Measurements from ENCODE around the gene AACS. TPM values are rescaled to one million over a fixed set of nuclear protein-coding genes. Genes with fewer than 3 reads are reported as not detected.

AACS gene
- total and polyA plus RNA-seq, 4 donors, result 6.6 to 27.4 (median 12.1) TPM

GRCh38 chr12:125091401-125091800, 26.2 kb downstream of the AACS start:
- no peak overlapping the region for H3K27ac ChIP-seq (ENCODE audit: low read depth in 1 of 2, low read length in 2 of 2)
- intact Hi-C loops (cut with DNase I), result no loop called here
- no peaks in the 10 kb centered on the region for H3K4me1 ChIP-seq (ENCODE audit: control insufficient read depth in 1 of 2, insufficient read depth in 2 of 2, low read length in 2 of 2)
- DNase-seq (no peak), ATAC-seq (ENCODE audit: low FRiP score) (no peak)
- H3K27me3 ChIP-seq (ENCODE audit: control insufficient read depth in 1 of 2, insufficient read depth in 2 of 2, low read length in 1 of 2), result no peaks in the 10 kb centered on the region
- 90 to 95% methylated on average over 18 of the region's 18 CpGs for WGBS, 2 donors
- H3K36me3 ChIP-seq (ENCODE audit: control insufficient read depth in 1 of 2, insufficient read depth in 2 of 2, low read length in 1 of 2), result peaks cover 0 to 3% of the 10 kb centered on the region in 2 donors
- H3K4me3 ChIP-seq (ENCODE audit: low read length in 2 of 2), result no peak overlapping the region
- H3K9me3 ChIP-seq (ENCODE audit: control insufficient read depth, low read length), result no peaks in the 10 kb centered on the region

GRCh38 chr12:125092108-125092871, 27.1 kb downstream of the AACS start:
- WGBS, 2 donors, result 84 to 91% methylated on average over 17 of the region's 17 CpGs
- Histone ChIP-seq H3K4me1 (ENCODE audit: control insufficient read depth in 1 of 2, insufficient read depth in 2 of 2, low read length in 2 of 2) (no peaks in the 10 kb centered on the region), H3K27ac (ENCODE audit: low read depth in 1 of 2, low read length in 2 of 2) (no peak overlapping the region), H3K4me3 (ENCODE audit: low read length in 2 of 2) (no peak overlapping the region), H3K9me3 (ENCODE audit: control insufficient read depth, low read length) (no peaks in the 10 kb centered on the region), H3K27me3 (ENCODE audit: control insufficient read depth in 1 of 2, insufficient read depth in 2 of 2, low read length in 1 of 2) (no peaks in the 10 kb centered on the region), H3K36me3 (ENCODE audit: control insufficient read depth in 1 of 2, insufficient read depth in 2 of 2, low read length in 1 of 2) (no peaks in the 10 kb centered on the region)
- DNase-seq (no peak), ATAC-seq (ENCODE audit: low FRiP score) (no peak)
- intact Hi-C loops (cut with DNase I), result no loop called here

- 80 to 82% methylated on average over 19 of the region's 19 CpGs for WGBS, 2 donors
- Histone ChIP-seq H3K36me3 (ENCODE audit: control insufficient read depth in 1 of 2, insufficient read depth in 2 of 2, low read length in 1 of 2) (no peaks in the 10 kb centered on the region), H3K27ac (ENCODE audit: low read depth in 1 of 2, low read length in 2 of 2) (no peak overlapping the region), H3K9me3 (ENCODE audit: control insufficient read depth, low read length) (no peaks in the 10 kb centered on the region), H3K4me3 (ENCODE audit: low read length in 2 of 2) (no peak overlapping the region), H3K27me3 (ENCODE audit: control insufficient read depth in 1 of 2, insufficient read depth in 2 of 2, low read length in 1 of 2) (no peaks in the 10 kb centered on the region), H3K4me1 (ENCODE audit: control insufficient read depth in 1 of 2, insufficient read depth in 2 of 2, low read length in 2 of 2) (no peaks in the 10 kb centered on the region)
- ATAC-seq (ENCODE audit: low FRiP score) (no peak), DNase-seq (no peak)
- intact Hi-C loops (cut with DNase I), result no loop called here
These were observed 27.8 kb downstream of the AACS start for GRCh38 chr12:125092872-125093680.

GRCh38 chr12:125093681-125094330, 28.6 kb downstream of the AACS start:
- intact Hi-C loops (cut with DNase I), result no loop called here

GRCh38 chr12:125096894-125097293, 31.7 kb downstream of the AACS start:
- DNase-seq (no peak), ATAC-seq (ENCODE audit: low FRiP score) (no peak)
- intact Hi-C loops (cut with DNase I), result no loop called here
- no peaks in the 10 kb centered on the region for H3K9me3 ChIP-seq (ENCODE audit: control insufficient read depth, low read length)
- WGBS, 2 donors, result 94 to 98% methylated on average over 7 of the region's 7 CpGs
- H3K27ac ChIP-seq (ENCODE audit: low read depth in 1 of 2, low read length in 2 of 2), result no peak overlapping the region
- no peaks in the 10 kb centered on the region for H3K4me1 ChIP-seq (ENCODE audit: control insufficient read depth in 1 of 2, insufficient read depth in 2 of 2, low read length in 2 of 2)
- no peaks in the 10 kb centered on the region for H3K27me3 ChIP-seq (ENCODE audit: control insufficient read depth in 1 of 2, insufficient read depth in 2 of 2, low read length in 1 of 2)
- H3K4me3 ChIP-seq (ENCODE audit: low read length in 2 of 2), result no peak overlapping the region
- H3K36me3 ChIP-seq (ENCODE audit: control insufficient read depth in 1 of 2, insufficient read depth in 2 of 2, low read length in 1 of 2), result no peaks in the 10 kb centered on the region

More at GRCh38 chr12:125093681-125094330, 28.6 kb downstream of the AACS start:
- 89 to 90% methylated on average over 26 of the region's 26 CpGs for WGBS, 2 donors
- no peaks in the 10 kb centered on the region for H3K36me3 ChIP-seq (ENCODE audit: control insufficient read depth in 1 of 2, insufficient read depth in 2 of 2, low read length in 1 of 2)
- H3K4me3 ChIP-seq (ENCODE audit: low read length in 2 of 2), result no peak overlapping the region
- DNase-seq, result no peak
- H3K9me3 ChIP-seq (ENCODE audit: control insufficient read depth, low read length), result no peaks in the 10 kb centered on the region
- no peaks in the 10 kb centered on the region for H3K27me3 ChIP-seq (ENCODE audit: control insufficient read depth in 1 of 2, insufficient read depth in 2 of 2, low read length in 1 of 2)
- no peak overlapping the region for H3K27ac ChIP-seq (ENCODE audit: low read depth in 1 of 2, low read length in 2 of 2)
- H3K4me1 ChIP-seq (ENCODE audit: control insufficient read depth in 1 of 2, insufficient read depth in 2 of 2, low read length in 2 of 2), result no peaks in the 10 kb centered on the region
- ATAC-seq (ENCODE audit: low FRiP score), result no peak

- ATAC-seq (ENCODE audit: low FRiP score) (no peak), DNase-seq (no peak)
- Histone ChIP-seq H3K9me3 (ENCODE audit: control insufficient read depth, low read length) (no peaks in the 10 kb centered on the region), H3K4me3 (ENCODE audit: low read length in 2 of 2) (no peak overlapping the region), H3K36me3 (ENCODE audit: control insufficient read depth in 1 of 2, insufficient read depth in 2 of 2, low read length in 1 of 2) (no peaks in the 10 kb centered on the region), H3K27me3 (ENCODE audit: control insufficient read depth in 1 of 2, insufficient read depth in 2 of 2, low read length in 1 of 2) (no peaks in the 10 kb centered on the region), H3K4me1 (ENCODE audit: control insufficient read depth in 1 of 2, insufficient read depth in 2 of 2, low read length in 2 of 2) (no peaks in the 10 kb centered on the region), H3K27ac (ENCODE audit: low read depth in 1 of 2, low read length in 2 of 2) (no peak overlapping the region)
- intact Hi-C loops (cut with DNase I), result no loop called here
- 90 to 95% methylated on average over 12 of the region's 12 CpGs for WGBS, 2 donors
These were observed 32.2 kb downstream of the AACS start for GRCh38 chr12:125097427-125097826.

GRCh38 chr12:125098676-125099408, 33.6 kb downstream of the AACS start:
- H3K9me3 ChIP-seq (ENCODE audit: control insufficient read depth, low read length), result no peaks in the 10 kb centered on the region
- WGBS, 2 donors, result 78% methylated on average over 15 of the region's 15 CpGs
- no peak overlapping the region for H3K4me3 ChIP-seq (ENCODE audit: low read length in 2 of 2)
- no peaks in the 10 kb centered on the region for H3K4me1 ChIP-seq (ENCODE audit: control insufficient read depth in 1 of 2, insufficient read depth in 2 of 2, low read length in 2 of 2)
- H3K27me3 ChIP-seq (ENCODE audit: control insufficient read depth in 1 of 2, insufficient read depth in 2 of 2, low read length in 1 of 2), result no peaks in the 10 kb centered on the region
- intact Hi-C loops (cut with DNase I), result no loop called here
- no peak overlapping the region for H3K27ac ChIP-seq (ENCODE audit: low read depth in 1 of 2, low read length in 2 of 2)
- ATAC-seq (ENCODE audit: low FRiP score) (no peak), DNase-seq (no peak)
- H3K36me3 ChIP-seq (ENCODE audit: control insufficient read depth in 1 of 2, insufficient read depth in 2 of 2, low read length in 1 of 2), result peaks cover 0 to 2% of the 10 kb centered on the region in 2 donors

- ATAC-seq (ENCODE audit: low FRiP score) (no peak), DNase-seq (no peak)
- intact Hi-C loops (cut with DNase I), result no loop called here
- no peaks in the 10 kb centered on the region for H3K27me3 ChIP-seq (ENCODE audit: control insufficient read depth in 1 of 2, insufficient read depth in 2 of 2, low read length in 1 of 2)
- no peaks in the 10 kb centered on the region for H3K9me3 ChIP-seq (ENCODE audit: control insufficient read depth, low read length)
- no peaks in the 10 kb centered on the region for H3K4me1 ChIP-seq (ENCODE audit: control insufficient read depth in 1 of 2, insufficient read depth in 2 of 2, low read length in 2 of 2)
- WGBS, 2 donors, result 96 to 97% methylated on average over 7 of the region's 7 CpGs
- H3K4me3 ChIP-seq (ENCODE audit: low read length in 2 of 2), result no peak overlapping the region
- peaks cover 0 to 2% of the 10 kb centered on the region in 2 donors for H3K36me3 ChIP-seq (ENCODE audit: control insufficient read depth in 1 of 2, insufficient read depth in 2 of 2, low read length in 1 of 2)
- no peak overlapping the region for H3K27ac ChIP-seq (ENCODE audit: low read depth in 1 of 2, low read length in 2 of 2)
These were observed 34.2 kb downstream of the AACS start for GRCh38 chr12:125099409-125099782.
